22Rv1 (cell line): ENCODE measurements around the gene NDOR1.

Experiments used
- H3K27ac ChIP-seq: fragments of 450-650 bp; 2 replicates; pipeline ENCODE4 v1.5.1; 2017
- CTCF ChIP-seq: fragments of 450-650 bp; IDR thresholded peaks from 2 replicates; pipeline ENCODE4 v1.5.1; 2017; ENCODE audit warnings: mild to moderate bottlenecking
- ZFX ChIP-seq: fragments of 450-650 bp; IDR thresholded peaks from 2 replicates; pipeline ENCODE4 v1.6.1; 2017; ENCODE audit warnings: antibody characterized with exemption, borderline replicate concordance

The NDOR1 gene

DNA sequence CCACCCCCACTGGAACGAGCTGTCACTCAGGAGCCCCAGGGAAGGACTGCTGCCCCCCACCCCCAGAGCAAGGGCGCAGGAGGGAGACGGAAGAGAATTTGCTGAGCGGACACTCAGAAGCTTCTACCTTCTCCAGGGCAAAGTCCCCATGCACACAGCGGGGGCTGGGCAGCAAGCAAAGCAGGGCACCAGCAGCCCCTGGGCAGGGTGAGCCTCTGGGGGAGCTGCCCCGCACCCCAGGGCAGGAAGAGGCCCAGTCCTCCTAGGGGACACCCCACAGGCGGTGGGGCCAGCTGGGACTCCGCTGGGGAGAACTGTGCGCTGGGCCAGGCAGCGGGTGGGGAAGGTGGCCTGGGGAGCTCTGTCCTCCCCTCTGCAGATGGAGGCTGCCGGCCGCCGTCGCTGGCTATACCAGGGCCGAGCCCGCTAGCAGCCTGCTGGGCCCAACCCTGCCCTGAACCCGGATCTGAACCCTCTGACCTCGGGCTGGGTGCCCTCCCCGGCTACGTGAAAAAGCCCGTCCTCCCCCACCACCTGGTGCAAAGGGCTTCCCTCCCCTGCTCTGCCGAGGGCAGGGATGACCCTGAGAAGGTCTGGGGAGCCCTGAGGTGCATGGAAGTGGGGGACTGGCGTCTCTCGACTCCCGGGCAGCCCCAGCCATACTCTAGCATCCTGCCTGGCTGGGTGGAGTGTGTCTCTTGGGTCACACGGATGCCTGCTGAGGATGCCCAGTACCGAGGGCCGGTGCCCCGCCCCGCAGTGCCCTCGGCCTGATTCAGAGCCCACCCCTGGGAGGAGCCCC lies 24.6 kb downstream of the NDOR1 start:
- H3K27ac ChIP-seq: no peak overlapping the region
- TF ChIP-seq CTCF (no peak), ZFX (no peak)

DNA sequence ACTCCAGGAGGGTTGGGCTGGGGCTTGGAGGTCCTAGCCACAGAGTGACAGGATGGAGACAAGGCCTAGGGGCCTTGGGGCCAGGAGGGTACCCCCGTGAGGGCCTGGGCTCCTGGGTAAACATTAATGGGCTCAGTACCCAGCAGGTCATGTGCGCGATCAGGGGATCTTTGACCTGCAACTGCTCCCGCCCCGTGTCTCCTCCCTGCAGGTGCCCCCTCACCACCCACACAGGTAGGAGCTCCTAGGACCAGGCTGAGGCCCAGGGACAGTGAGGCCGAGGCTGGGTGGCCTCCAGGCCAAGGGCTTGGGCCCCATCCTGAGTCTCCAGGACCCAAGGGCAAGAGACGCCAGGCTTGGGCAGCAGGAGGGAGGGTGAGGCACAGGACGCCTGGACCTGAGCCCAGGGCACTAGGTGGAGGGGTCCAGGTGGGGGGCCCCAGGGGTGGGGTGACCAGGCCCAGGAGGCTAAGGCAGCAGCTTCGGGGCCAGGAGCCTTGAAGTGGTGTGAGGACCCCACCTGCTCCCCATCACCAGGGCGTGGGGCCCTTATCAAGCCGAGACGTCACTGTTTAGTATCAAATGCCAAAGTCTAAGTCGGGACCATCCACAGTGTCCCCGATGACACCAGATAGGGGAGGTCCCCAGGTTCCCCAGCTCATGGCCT lies 25.3 kb downstream of the NDOR1 start, which contains the start of gene SLC34A3:
TSS of gene SLC34A3 (plus strand) at position 197 of the 667 bp plus-strand sequence. CDS start 802 bp downstream, outside the sequence.
- no peak within 1 kb of the TSS for H3K27ac ChIP-seq
- no peak for TF ChIP-seq ZFX
- no peak for TF ChIP-seq CTCF

DNA sequence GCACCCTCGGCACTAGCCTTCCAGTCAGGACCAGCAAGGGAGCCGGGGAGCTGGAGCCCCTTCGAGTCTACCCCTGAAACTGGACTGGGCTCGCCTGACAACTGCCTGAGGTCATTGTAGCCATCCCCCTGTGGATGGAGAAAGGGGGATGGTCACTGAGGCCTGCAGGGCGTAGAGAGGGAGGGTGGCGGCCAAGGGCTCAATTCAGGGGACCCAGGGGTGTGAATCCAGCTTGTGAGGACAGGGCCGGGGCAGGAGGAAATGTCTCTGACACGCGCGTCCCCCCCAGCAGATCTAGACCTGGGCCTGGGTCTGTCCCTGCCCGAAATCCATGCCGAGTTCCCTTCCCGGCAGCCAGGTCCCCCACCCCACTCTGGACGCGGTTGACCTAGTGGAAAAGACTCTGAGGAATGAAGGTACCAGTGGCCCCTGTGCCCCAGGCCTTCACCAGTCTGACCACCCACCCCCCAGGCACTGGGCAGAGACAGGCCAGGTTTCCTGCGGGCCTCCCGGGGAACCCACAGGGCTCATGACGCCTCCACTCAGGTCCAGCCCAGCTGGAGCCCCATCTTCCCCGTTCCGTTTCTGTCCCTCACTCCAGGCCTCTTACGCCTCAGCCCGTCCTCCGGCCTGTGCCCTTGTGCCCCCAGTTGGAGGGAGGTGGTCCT lies 26.0 kb downstream of the NDOR1 start:
- TF ChIP-seq CTCF (no peak), ZFX (no peak)
- no peak overlapping the region for H3K27ac ChIP-seq

DNA sequence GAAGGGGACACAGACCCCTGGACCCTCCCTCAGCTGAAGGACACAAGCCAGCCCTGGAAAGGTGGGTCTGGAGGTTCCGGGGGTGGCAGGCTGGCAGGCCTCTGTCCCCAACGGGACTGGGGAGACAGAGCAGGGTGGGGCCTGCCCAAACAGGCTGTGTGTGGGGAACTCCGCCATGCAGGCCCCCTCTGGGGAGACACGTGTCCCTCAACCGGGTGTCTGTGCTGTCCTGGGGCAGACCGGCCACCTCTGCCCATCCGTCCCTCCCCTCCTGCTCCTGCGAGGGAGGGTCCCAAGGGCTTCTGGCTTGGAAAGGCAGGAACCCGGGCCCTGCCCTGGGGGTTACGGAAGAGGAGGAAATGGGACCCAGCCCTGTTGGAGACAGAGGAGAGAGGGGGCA lies 26.6 kb downstream of the NDOR1 start:
- TF ChIP-seq CTCF (no peak), ZFX (no peak)

DNA sequence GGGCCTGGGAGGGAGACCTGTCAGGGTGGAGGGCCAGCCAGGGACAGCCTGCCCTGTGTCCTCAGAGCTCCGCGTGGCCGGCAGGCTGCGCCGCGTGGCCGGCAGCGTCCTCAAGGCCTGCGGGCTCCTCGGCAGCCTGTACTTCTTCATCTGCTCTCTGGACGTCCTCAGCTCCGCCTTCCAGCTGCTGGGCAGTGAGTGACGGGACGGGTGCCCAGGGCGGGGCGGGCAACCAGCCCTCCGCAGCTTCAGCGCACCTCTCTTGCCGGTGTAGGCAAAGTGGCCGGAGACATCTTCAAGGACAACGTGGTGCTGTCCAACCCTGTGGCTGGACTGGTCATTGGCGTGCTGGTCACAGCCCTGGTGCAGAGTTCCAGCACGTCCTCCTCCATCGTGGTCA lies 27.0 kb downstream of the NDOR1 start:
- peak overlapping the region; percentile 48 for H3K27ac ChIP-seq
- TF ChIP-seq ZFX (no peak), CTCF (no peak)

More for the DNA sequence above, 26.6 kb downstream of the NDOR1 start:
- H3K27ac ChIP-seq: peak overlapping the region; percentile 48

DNA sequence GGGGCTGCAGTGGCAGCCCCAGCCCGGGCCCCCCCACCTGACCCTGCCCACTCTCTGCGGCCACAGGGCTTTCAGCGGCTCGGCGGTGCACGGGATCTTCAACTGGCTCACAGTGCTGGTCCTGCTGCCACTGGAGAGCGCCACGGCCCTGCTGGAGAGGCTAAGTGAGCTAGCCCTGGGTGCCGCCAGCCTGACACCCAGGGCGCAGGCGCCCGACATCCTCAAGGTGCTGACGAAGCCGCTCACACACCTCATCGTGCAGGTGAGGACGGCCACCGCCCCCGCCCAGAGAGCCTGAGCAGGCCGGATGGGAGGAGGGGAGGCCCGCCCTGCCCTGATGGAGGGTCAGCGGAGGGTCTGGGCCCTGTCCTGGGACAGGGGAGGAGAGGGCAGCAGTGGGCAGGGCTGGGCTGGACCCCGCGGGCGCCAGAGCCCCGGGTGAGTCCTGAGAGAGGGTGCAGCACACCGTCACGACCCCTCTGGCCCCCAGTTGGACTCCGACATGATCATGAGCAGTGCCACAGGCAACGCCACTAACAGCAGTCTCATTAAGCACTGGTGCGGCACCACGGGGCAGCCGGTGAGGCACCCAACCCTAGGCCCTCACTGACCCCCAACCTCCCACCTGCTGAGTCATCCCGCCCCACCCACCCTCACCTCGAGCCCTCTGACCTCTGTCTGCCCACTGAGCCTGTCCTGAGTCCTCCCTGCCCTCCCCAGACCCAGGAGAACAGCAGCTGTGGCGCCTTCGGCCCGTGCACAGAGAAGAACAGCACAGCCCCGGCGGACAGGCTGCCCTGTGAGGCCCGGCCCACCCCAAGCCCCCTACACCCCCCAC lies 27.9 kb downstream of the NDOR1 start:
- no peak overlapping the region for H3K27ac ChIP-seq
- TF ChIP-seq CTCF (no peak), ZFX (no peak)
